Subcutaneous adipose tissue (tissue), 4 donors: ENCODE results near the gene LSM6. TPM values are rescaled to one million over a fixed set of nuclear protein-coding genes. Genes with fewer than 3 reads are reported as not detected.

Experiments
- CTCF ChIP-seq: fragments of 450-650 bp; IDR thresholded peaks from one replicate; pipeline ENCODE4 v1.5.1; 2016; ENCODE audit warnings: low read depth, mild to moderate bottlenecking, control low read depth, antibody characterized with exemption, moderate library complexity
- total RNA-seq, 4 donors: library from RNA; depleted of rRNA; stranded (reverse); fragments of >200 nt; gene quantifications; one replicate each; pipeline ENCODE4 v1.1.0, GENCODE V29; 2016

The LSM6 gene
- total RNA-seq, result 10 to 100 TPM; 46.7 to 59.7 (median 49.7) TPM

GRCh38 chr4:146175541-146176453 lies at the start of gene LSM6:
LSM6 (plus strand) TSS chr4:146175718; CDS start chr4:146182922, 7,204 bp downstream.
- TF ChIP-seq CTCF, result no peak

- TF ChIP-seq CTCF, result no peak
Measured at GRCh38 chr4:146132445-146132844, 43.1 kb upstream of the LSM6 start.

GRCh38 chr4:146134761-146135445 lies 40.6 kb upstream of the LSM6 start:
- no peak for TF ChIP-seq CTCF

GRCh38 chr4:146135941-146136340 lies 39.6 kb upstream of the LSM6 start:
- no peak for TF ChIP-seq CTCF

- no peak for TF ChIP-seq CTCF
Measured at GRCh38 chr4:146142768-146143167, 32.8 kb upstream of the LSM6 start.

- TF ChIP-seq CTCF, result no peak
Measured at GRCh38 chr4:146143888-146144287, 31.6 kb upstream of the LSM6 start.

GRCh38 chr4:146146918-146147317 lies 28.6 kb upstream of the LSM6 start:
- no peak for TF ChIP-seq CTCF
